HepG2 (cell line): ENCODE results near the gene PPP4R4. TPM values are rescaled to one million over a fixed set of nuclear protein-coding genes. Genes with fewer than 3 reads are reported as not detected.

Experiments used
- ATAC-seq: fragments of 200-7000 bp; cut with Tn5 transposase; 3 replicates; pipeline ENCODE4 v1.9.1; 2020; ENCODE audit warnings: mild to moderate bottlenecking, moderate library complexity
- BruUV-seq: library from RNA; stranded (reverse); fragments of 400-500 nt; replicated peaks from 2 replicates; lab custom pipeline; 2021; lab: Mats Ljungman, UMichigan
- CTCF ChIA-PET: fragments of 300-600 bp; formaldehyde crosslinking; extraction: SDS; loops from one replicate; lab custom pipeline; 2021; ENCODE audit warnings: low total read pairs, inconsistent platforms, low intra/inter-chr PET ratio; lab: Yijun Ruan, JAX
- POLR2A ChIA-PET: fragments of 350-600 bp; sonication (Branson Sonifier 250); formaldehyde crosslinking; loops from one replicate; lab custom pipeline; 2020; ENCODE audit warnings: antibody characterized with exemption, inconsistent platforms; lab: Yijun Ruan, JAX
- DNase-seq: peaks from one replicate; pipeline ENCODE4 v3.0.0-alpha.2; 2015; ENCODE audit warnings: low spot score
- FAIRE-seq: peaks from 3 replicates; lab custom pipeline; 2011; peaks lifted over from hg19 to GRCh38; lab: Jason Lieb, UNC
- H2AFZ ChIP-seq: one replicate; pipeline ENCODE4 v1.6.1; 2011; ENCODE audit warnings: low read length, inconsistent platforms
- H3K27ac ChIP-seq: fragments of 300-600 bp; 3 replicates; pipeline ENCODE4 v1.8.0; 2011; ENCODE audit warnings: mixed run types, mild to moderate bottlenecking, mixed read lengths, low read length, inconsistent platforms; ENCODE audit not compliant: insufficient read depth; ENCODE audit errors: extremely low read length
- H3K27me3 ChIP-seq, 2 experiments: fragments of 200-600 bp in 1 of 2; 2 replicates in 1 of 2; 3 replicates in 1 of 2; pipeline versions ENCODE4 v1.6.0 to v1.8.0; 2011; ENCODE audit warnings: low read length in 2 of 2, mild to moderate bottlenecking in 2 of 2, moderate library complexity in 2 of 2, inconsistent platforms in 1 of 2; ENCODE audit not compliant: insufficient read depth in 2 of 2, control insufficient read depth in 1 of 2
- H3K36me3 ChIP-seq, 2 experiments: fragments of 200-600 bp in 1 of 2; replicated peaks in 1 of 2; 2 replicates in 1 of 2; 3 replicates in 1 of 2; pipeline versions ENCODE4 v1.5.1 to v1.8.0; 2011; ENCODE audit warnings: low read length in 2 of 2, inconsistent platforms in 1 of 2; ENCODE audit not compliant: insufficient read depth in 2 of 2, control insufficient read depth in 1 of 2
- H3K4me1 ChIP-seq: 2 replicates; pipeline ENCODE4 v1.5.1; 2012; ENCODE audit warnings: low read length, inconsistent platforms; ENCODE audit not compliant: insufficient read depth
- H3K4me2 ChIP-seq: 2 replicates; pipeline ENCODE4 v1.6.0; 2011; ENCODE audit warnings: low read depth, low read length, inconsistent platforms
- H3K4me3 ChIP-seq, 3 experiments: fragments of 200-600 bp in 1 of 3; sonication (generic), shearing (Covaris generic) in 1 of 3; replicated peaks in 1 of 3; 2 replicates each; pipeline ENCODE4 v1.5.1; 2011 to 2016; ENCODE audit warnings: low read length in 3 of 3, inconsistent platforms in 2 of 3, low read depth in 2 of 3, mild to moderate bottlenecking in 2 of 3, control low read depth in 1 of 3, mixed read lengths in 1 of 3; ENCODE audit not compliant: insufficient read depth in 1 of 3
- H3K79me2 ChIP-seq: one replicate; pipeline ENCODE4 v1.6.1; 2011; ENCODE audit warnings: low read length, inconsistent platforms; ENCODE audit not compliant: insufficient read depth
- H3K9ac ChIP-seq: 2 replicates; pipeline ENCODE4 v1.6.0; 2011; ENCODE audit warnings: mild to moderate bottlenecking, low read depth, low read length, inconsistent platforms; ENCODE audit not compliant: insufficient read depth
- H3K9me3 ChIP-seq: 2 replicates; pipeline ENCODE4 v1.5.1; 2012; ENCODE audit warnings: mild to moderate bottlenecking, low read length
- H4K20me1 ChIP-seq: 2 replicates; pipeline ENCODE4 v1.6.0; 2011; ENCODE audit warnings: inconsistent platforms, mild to moderate bottlenecking, low read length, moderate library complexity; ENCODE audit not compliant: insufficient read depth
- ATF7-NPFF ChIP-seq: sonication (generic); formaldehyde crosslinking; IDR thresholded peaks from 2 replicates; pipeline ENCODE4 v1.8.1; 2023; ENCODE audit warnings: mild to moderate bottlenecking, low read depth, missing genetic modification reagents, moderate library complexity
- ELK4 ChIP-seq: sonication (generic); formaldehyde crosslinking; IDR thresholded peaks from 2 replicates; pipeline ENCODE4 v1.9.0; 2021; ENCODE audit warnings: missing genetic modification reagents, borderline replicate concordance
- FOXA1 ChIP-seq, 2 experiments: fragments of 450-650 bp in 1 of 2; sonication (generic) in 1 of 2; formaldehyde crosslinking in 1 of 2; IDR thresholded peaks; 2 replicates each; pipeline versions ENCODE4 v1.4.0 to v1.6.1; 2016 to 2020; ENCODE audit warnings: missing genetic modification reagents in 1 of 2
- FOXK2 ChIP-seq: fragments of 450-650 bp; IDR thresholded peaks from 2 replicates; pipeline ENCODE4 v1.6.1; 2016
- KAT2B ChIP-seq: fragments of 150-350 bp; IDR thresholded peaks from 2 replicates; pipeline ENCODE4 v1.6.1; 2014; ENCODE audit warnings: low read depth, low read length, borderline replicate concordance
- MXD1 ChIP-seq: sonication (generic); formaldehyde crosslinking; IDR thresholded peaks from 2 replicates; pipeline ENCODE4 v1.4.0; 2020; ENCODE audit warnings: mild to moderate bottlenecking, missing genetic modification reagents
- RFX5 ChIP-seq: IDR thresholded peaks from 2 replicates; pipeline ENCODE4 v1.6.1; 2011; ENCODE audit warnings: low read depth, low read length, improper control_type of control experiment
- TBX3 ChIP-seq: fragments of 450-650 bp; IDR thresholded peaks from 2 replicates; pipeline ENCODE4 v1.6.1; 2017; ENCODE audit warnings: antibody characterized with exemption, mild to moderate bottlenecking, inconsistent platforms, borderline replicate concordance
- TGIF2 ChIP-seq: IDR thresholded peaks from 2 replicates; pipeline ENCODE4 v1.6.1; 2016; ENCODE audit warnings: control low read depth, missing compliant biosample characterization
- WIZ ChIP-seq: sonication (generic); formaldehyde crosslinking; IDR thresholded peaks from 2 replicates; pipeline ENCODE4 v1.5.1; 2020; ENCODE audit warnings: mild to moderate bottlenecking, missing genetic modification reagents
- ZMYM2 ChIP-seq: sonication (generic); formaldehyde crosslinking; IDR thresholded peaks from 2 replicates; pipeline ENCODE4 v1.8.0; 2022; ENCODE audit warnings: mild to moderate bottlenecking, missing genetic modification reagents
- ZNF567 ChIP-seq: sonication (generic); formaldehyde crosslinking; IDR thresholded peaks from 2 replicates; pipeline ENCODE4 v1.8.1; 2023; ENCODE audit warnings: mild to moderate bottlenecking, missing genetic modification reagents, borderline replicate concordance
- ZNF674 ChIP-seq: sonication (generic); formaldehyde crosslinking; IDR thresholded peaks from 2 replicates; pipeline ENCODE4 v1.5.0; 2020; ENCODE audit warnings: low read depth, mild to moderate bottlenecking, missing genetic modification reagents
- WGBS: methylation state at CpG from one replicate; pipeline ENCODE4 v1.1.6; 2017; ENCODE audit warnings: low lambda C conversion rate; 5-methylcytosine and 5-hydroxymethylcytosine counted together
- in situ Hi-C: cut with HindIII; loops from 2 replicates; pipeline ENCODE4 v1.10.0; 2017; ENCODE audit warnings: low pct_unique_long_range_greater_than_20kb; ENCODE audit not compliant: extremely low pct_ligation_motif_present
- intact Hi-C: fragments of 100-400 bp; cut with micrococcal nuclease; formaldehyde crosslinking; loops from one replicate; pipeline ENCODE4 v1.10.0; 2022; ENCODE audit not compliant: unreplicated experiment
- polyA plus RNA-seq, 8 experiments: library from polyadenylated mRNA; depleted of rRNA in 3 of 8; stranded (reverse) in 7 of 8; unstranded in 1 of 8; fragments of >200 nt; fragmentation: Illumina TruSeq in 4 of 8; extraction: Trizol in 4 of 8; gene quantifications; 2 replicates each; pipeline versions ENCODE4 v1.2.1 to v1.2.3, GENCODE V29; 2011 to 2016; ENCODE audit warnings: low read depth in 4 of 8, missing spikeins in 1 of 8, mixed read lengths in 1 of 8; ENCODE audit not compliant: insufficient read depth in 1 of 8
- total RNA-seq, 5 experiments: library from RNA; depleted of rRNA; stranded (reverse); fragments of >200 nt; fragmentation: Illumina TruSeq; extraction: Trizol; gene quantifications; 2 replicates each; pipeline ENCODE4 v1.2.3, GENCODE V29; 2016; ENCODE audit warnings: low read depth in 1 of 5

The PPP4R4 gene
- total and polyA plus RNA-seq, 2 of the 13 experiments (the other 11 are each of a cell fraction or from before 2014, with no cell fraction given) = 9.5 to 19.8 TPM

- H3K4me2 ChIP-seq = no peak overlapping the region
- in situ Hi-C loops (loop anchor here (5.0 to 10.0 kb wide), 2 partner anchors 168 to 251 kb away; no protein-coding TSS in a partner anchor), intact Hi-C loops (no loop called here)
- no peaks in the 10 kb centered on the region for H3K79me2 ChIP-seq
- peaks cover 14% of the 10 kb centered on the region for H3K4me1 ChIP-seq
- H3K9me3 ChIP-seq = 0 out of 2 replicates have a peak, but pooled peaks cover 6% of the 10 kb centered on the region
- POLR2A ChIA-PET = interaction anchor here (0.6 to 1.9 kb wide), 3 partner anchors 11 to 276 kb away, joined by 3 to 18 read pairs (median 4); partner anchors contain the start of gene SERPINA10
- WGBS = 85% methylated on average over 2 of the region's 2 CpGs
- ATAC-seq = no peak
- peaks cover 32 to 73% of the 10 kb centered on the region in 2 experiments for H3K36me3 ChIP-seq
- no TSS peak for BruUV-seq
- CTCF ChIA-PET = no interaction called here
- no peak overlapping the region for H3K9ac ChIP-seq
- H4K20me1 ChIP-seq = no peaks in the 10 kb centered on the region
- no peak overlapping the region for H3K27ac ChIP-seq
- TF ChIP-seq MXD1 (CRISPR knock-in tag) = no peak
- no peak for TF ChIP-seq ELK4 (CRISPR knock-in tag)
- no peak for TF ChIP-seq ZNF567
- no peak for TF ChIP-seq RFX5
- TF ChIP-seq ZNF674 (CRISPR knock-in tag) = no peak
- no peak for TF ChIP-seq FOXK2
- no peak for TF ChIP-seq ZMYM2 (CRISPR knock-in tag)
- TF ChIP-seq FOXA1 (IDR thresholded peaks at IDR 0.05) = no peak
- no peak for TF ChIP-seq FOXA1 (CRISPR knock-in tag; IDR thresholded peaks at IDR 0.05)
- no peak for TF ChIP-seq TGIF2 (CRISPR knock-in tag)
- TF ChIP-seq TBX3 = no peak
- TF ChIP-seq KAT2B = no peak
- no peak for TF ChIP-seq WIZ (CRISPR knock-in tag)
- no peak for TF ChIP-seq ATF7-NPFF (CRISPR knock-in tag)
- H3K27me3 ChIP-seq = no peaks in the 10 kb centered on the region
- no peak overlapping the region for H3K4me3 ChIP-seq
- H2AFZ ChIP-seq = no peak overlapping the region
- FAIRE-seq = no peak
- no peak for DNase-seq
These were observed 131.5 kb downstream of the PPP4R4 start for GRCh38 chr14:94305620-94306019.
